HG03175 (cell line): ENCODE measurements around the gene LGR5.
"Not testable (repeated sequence)": the region's sequence is repeated elsewhere in the genome, so short reads cannot be mapped to it uniquely, and the experiment has no call there.

Experiments used
- ATAC-seq: cut with Tn5 transposase; IDR thresholded peaks from one replicate; pipeline ENCODE4 v1.9.1; 2021; ENCODE audit warnings: mild to moderate bottlenecking, moderate library complexity; ENCODE audit not compliant: unreplicated experiment

The LGR5 gene

DNA sequence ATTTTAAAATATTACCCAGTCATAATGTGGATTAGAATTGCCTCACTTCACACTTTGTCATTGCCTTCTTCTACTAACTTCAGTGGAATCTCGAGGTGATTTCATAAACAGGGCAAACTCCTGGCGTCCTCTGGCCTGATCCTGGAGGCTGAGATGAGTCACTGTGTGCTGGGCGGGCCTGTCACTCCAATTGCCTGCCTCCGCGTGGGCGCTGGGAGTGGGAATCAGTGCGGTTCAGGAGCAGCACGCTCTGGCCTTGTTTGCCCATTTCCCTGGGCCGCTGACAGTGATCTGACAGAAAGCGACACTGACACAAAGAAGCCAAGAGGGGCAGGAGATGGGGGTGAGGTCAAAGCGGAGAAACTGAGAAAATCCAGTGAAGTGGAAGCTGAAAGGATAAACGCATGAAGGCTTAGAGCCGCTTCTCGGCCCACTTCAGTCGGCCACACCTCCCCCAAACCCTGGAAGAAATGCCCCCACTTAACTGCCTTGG, 29.7 kb downstream of the LGR5 start:
- ATAC-seq = no peak

DNA sequence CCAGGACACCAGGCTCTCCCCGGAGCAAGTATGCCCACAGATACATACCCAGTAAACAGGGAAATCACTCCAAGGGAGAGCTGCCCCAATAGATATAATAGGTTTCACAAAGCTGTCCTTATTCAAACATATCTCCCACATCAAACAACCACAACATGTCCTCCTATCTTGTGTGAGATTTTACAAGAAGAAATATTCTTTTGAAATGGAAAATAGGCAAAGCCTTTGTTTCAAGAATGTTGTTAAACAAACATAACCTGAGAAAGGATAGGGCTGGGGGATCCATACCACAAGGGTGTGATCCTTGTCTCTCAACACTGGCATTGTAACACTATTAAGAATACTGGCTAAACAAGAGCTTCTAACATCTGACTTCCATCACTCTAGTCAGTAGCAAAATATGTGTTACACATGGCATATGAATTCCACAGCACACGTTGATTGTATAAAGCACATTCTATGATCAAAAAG, 32.9 kb downstream of the LGR5 start:
- no peak for ATAC-seq

DNA sequence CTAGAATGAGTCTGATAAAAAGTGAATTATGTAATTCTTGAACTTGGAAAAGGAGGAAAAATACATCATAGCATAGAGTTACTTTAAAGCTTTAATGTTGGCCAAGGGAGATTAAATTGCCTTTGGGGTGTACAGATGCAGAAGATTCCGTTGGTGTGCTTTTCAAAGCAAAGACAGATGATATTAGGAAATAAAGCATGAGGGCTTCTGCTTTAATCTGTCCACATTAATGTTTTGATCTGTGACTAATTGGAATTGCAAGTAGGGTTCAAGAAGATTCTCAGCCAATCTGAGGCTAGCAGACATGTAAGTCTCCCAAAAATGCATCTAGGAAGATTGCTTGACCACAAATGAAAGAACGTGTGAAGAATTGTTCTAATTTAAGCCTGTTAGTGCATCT, 35.2 kb downstream of the LGR5 start:
- ATAC-seq = no peak

DNA sequence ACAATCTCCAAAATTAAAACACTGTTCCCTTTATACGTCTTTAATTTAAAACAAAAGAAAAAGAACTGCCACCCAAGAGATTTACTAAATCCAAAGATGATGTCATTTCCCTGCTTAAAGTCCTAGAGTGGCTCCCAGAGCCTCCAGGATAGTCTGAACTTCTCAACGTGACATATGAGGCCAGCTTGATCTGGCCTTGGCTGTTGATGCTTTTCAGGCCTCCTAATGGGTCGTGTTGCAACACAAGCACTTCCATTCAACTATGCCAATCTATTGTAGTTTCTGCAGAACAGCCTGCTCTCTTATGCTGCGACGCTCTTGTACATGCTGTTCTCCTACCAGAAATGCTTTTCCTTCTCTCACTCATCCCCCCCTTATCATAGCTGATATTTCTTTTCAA, 35.7 kb downstream of the LGR5 start:
- ATAC-seq = no peak

DNA sequence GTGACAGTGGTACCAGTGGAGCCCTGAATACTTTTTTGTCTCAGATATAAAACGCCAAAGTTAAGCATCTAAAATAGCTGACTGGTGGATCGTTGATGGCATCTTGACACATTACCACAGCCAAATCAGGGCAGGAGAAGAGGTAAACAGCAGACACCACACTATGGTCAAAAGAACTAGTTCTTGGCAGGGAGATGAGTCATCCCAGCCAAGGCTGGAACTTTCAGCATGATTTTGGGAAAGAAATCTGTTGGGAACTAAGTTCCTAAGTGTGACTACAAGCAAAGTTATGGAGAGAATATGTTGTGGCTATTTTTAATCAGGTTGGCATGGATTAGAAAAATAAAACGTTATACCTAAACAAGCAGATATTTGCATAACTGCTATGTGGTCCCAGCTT, 36.9 kb downstream of the LGR5 start:
- no peak for ATAC-seq

DNA sequence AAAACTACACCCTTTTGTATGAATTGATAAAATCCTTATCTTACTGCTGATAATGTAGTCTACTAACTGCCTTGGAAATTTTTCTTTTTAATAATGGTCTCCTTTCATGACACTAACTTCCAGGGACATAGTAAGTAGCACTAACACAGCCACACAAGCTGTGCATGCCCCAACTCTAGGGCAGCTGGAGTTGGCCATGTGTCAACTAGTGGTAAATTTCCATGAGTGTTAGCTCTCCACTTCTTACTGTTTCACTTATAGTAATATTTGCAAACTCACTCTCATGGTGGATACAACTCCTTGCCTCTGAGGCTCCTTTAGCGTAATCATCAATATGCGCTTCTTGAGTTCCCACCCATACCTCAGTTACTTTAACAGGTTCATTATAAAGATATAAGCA, 38.0 kb downstream of the LGR5 start:
- ATAC-seq = no peak

DNA sequence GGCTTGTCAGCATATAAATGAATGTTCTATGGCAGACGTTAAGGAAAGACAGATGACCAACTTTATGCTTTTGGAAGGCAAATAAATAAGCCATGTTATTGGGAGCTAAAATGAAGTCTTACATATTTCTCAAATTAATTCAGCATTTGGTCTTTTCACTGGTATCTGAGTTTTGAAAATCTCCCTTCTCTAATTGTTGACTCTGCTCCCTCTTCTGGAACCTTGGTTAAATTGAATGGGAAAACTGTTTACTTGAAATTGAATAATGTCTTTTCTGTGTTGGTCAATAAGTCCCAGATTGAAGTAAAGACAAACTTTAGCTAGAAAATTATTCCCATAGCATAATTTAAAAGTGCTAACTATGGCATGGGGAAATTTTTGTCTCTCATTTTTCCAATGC, 38.7 kb downstream of the LGR5 start:
- ATAC-seq = no peak

DNA sequence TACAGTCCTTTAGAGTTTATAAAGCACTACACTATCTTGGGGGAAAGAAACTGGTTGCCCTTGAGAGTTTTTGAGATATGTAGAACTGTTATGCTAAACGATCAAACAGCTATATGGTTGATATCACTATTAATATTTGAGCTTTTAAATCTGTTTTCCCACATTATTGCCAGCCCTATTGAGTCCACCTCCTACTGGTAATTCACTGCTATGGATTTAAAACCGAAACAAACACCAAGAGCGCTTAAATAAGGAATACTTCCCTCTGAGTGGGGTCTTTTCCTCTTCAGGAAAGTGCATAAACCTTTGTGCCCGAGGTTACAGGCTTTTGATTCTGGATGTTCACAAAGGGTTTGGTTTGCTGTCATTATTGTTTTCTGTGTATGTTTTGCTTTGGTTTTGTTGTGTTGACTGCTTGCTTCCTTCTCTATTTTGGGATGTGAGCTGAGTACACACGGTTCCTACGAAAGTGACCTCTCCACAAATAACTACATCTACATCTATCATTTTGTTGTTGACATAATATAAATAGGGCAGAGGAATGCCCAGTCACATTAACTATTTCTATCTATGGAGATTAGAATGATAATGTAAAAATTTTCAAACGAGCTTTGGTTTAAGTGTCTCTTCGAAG, 44.8 kb downstream of the LGR5 start:
- ATAC-seq = no peak

DNA sequence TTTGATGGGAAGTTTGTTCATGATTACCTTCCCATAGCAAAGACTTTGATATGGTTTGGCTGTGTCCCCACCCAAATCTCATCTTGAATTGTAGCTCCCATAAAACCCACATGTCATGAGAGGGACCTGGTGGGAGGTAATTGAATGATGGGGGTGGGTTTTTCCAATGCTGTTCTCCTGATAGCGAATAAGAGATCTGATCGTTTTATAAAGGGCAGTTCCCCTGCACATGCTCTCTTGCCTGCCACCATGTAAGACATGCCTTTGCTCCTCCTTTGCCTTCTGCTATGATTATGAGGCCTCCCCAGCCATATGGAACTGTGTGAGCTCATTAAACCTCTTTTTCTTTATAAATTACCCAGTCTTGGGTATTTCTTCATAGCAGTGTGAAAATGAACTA, 51.2 kb downstream of the LGR5 start:
- ATAC-seq = not testable (repeated sequence)

DNA sequence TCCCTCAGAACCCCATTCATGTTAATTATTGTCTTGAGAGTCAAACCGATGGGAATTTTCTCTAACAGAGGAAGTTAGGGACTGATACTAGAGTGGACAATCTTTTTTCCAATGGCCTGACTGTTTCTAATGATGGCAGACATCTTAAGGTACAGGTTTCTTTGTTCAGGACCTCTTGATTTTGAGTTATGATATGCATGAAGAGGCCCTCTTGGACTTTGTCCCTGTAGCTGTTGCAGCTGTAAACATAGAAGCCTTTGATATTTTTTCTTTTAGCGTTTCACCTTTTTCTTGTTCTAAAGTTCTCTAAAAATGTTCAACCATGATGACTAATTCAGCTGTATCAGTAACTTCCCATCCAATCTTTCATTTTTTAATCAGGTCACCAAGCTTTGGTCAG, 53.0 kb downstream of the LGR5 start:
- ATAC-seq = no peak

DNA sequence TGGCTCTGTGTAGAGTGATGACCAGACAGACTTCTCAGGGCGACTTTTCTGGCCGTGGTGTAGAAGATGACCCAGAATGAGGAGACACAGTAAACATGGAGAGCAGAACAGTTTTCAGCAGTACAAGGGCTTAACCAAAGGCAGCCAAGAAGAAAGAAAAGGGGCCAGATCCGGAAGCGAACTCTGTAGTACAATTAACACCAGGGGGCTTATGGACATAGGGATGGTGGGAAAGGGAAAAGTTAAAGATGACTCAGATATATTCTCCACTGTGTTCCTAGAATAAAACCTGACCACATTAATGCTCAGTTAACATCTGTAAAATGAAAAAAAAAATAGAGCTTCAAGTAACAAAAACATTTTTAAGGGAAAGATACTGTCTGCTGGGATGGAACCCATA, 60.2 kb downstream of the LGR5 start:
- no peak for ATAC-seq

DNA sequence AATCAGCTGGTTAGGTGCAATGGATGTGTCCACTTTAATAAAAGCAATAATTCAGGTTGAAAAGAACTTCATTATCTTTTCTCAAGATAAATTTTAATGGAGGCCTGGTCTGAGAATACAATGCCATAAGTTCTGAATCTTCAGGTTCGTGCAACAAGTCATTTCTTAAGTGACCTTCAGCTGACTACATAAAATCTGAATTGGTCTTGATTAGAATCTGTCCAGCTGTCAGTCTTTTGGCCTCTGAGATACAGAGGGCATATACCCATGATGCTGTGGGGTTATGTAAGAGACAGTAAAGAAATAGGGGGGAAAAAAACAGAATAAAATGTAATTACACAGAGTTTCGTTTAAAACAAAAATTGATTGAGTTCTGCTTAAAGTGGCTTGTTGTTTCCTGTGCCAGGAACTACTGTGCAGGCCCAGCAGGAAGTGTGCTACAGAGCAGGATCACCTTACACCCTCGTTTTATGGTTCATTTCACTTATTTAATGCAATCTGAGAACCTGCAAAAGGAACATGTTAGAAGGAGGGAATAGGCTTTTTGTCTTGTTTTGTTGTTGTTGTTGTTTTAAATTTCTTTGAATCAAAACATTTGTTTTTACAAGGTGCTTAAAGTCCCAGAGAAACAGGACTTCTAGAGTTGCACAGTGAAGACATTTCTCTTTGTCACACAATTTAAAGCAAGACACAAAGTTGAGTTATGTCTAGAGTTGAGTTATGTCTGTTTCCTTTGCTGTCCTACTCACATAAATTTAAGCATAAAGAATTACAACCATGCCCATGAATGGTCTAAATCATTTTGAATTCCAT, 64.2 kb downstream of the LGR5 start:
- no peak for ATAC-seq

DNA sequence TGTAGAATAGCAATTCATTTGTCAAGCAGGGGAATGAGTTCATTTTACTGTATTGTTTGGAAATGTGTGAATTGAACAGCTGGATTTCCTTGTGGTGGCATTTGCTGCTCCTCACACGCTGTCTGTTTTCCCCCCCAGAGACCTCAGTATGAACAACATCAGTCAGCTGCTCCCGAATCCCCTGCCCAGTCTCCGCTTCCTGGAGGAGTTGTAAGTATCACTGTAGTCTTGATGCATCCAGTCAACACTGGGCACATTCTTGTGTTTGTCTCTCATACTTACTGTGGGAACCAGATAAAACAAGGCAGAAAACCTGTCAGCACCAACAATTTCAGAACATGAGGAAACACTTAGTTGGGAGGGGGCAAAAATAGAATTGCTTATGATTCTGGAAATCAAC, 64.9 kb downstream of the LGR5 start:
- no peak for ATAC-seq

DNA sequence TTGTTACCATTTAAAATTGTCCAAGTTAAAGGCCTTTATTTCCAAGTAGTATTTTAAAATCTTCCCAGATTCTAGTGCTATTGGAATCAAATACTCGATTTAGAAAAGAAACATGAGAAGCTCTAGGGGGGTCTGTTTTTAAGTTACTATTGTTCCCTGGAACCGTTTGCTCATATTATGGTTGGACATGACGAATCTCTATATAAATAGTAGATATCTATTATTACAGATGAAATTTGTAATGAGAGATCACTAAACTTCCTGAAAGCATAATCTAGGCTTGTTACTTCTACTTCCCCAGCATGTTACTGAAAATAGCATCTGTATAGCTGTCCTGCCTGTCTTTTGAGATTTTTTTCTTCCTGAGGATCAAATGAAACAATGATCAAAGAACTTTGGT, 70.1 kb downstream of the LGR5 start:
- no peak for ATAC-seq

DNA sequence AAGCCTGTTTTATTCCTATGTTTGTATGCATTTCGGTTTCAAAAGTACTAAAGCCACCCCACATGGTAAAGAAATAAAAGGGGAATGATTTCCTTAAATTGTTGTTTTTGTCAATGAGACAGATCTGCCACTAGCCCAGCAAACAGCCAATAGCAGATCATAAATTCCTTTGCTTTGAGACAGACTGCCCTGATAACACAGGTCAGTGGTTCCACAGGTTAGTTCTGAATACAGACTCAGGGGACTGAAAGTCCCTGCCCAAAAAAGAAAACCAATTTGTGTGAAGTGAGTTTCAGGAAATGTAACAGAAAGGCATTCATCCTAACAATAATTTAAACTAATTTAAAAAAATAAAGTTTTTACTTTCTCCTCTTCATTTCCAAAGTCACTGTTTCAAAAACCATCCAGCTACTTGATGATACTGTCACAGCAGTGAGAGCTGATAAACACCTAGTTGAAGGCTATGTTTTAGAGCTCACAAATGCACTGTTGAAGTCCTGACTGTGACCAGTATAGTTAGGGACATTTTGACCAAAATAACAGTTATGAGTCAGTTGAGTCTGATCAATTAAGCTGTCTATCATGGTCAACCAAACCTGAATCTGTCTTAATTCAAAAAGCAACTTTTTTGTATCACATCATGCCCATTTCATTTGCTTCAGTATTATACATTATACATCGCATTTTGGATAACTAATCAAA, 77.7 kb downstream of the LGR5 start:
- no peak for ATAC-seq

DNA sequence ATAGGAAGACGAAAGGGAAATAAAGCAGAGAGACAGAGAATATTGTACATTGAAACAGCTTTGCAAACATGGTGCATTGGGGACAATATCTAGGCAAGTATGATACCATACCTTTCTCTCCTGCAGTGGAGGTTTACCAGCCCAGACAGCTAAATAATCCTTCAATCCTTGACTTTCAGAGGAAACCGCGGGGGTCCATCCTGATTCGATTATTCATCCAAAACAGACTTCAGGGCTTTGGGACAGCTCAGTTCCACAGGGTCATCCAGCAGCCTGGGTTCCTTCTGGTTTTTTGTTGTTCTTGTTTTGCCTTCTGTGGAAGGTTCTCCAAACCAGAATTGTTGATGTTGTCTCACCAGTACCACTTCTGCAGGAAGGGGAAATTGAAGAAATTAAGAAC, 81.5 kb downstream of the LGR5 start:
- ATAC-seq = no peak

DNA sequence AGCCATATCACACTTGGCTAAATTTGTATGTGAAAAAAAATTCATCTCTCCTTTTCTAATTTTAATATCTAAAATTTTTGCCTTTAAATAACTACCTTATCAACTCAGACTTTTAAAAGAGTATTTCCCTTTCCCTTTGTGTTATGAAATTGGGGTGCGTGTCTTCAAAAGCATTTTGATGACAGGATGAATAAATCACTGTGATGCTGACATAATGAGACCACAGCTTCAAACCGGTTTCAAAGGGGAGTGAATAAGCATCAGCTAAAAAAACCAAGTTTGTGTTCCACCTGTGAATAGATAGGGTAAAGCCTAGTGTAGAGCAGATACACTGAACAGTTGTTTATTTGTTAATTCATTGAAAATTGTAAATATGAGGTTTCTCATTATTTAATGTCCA, 85.0 kb downstream of the LGR5 start:
- no peak for ATAC-seq

DNA sequence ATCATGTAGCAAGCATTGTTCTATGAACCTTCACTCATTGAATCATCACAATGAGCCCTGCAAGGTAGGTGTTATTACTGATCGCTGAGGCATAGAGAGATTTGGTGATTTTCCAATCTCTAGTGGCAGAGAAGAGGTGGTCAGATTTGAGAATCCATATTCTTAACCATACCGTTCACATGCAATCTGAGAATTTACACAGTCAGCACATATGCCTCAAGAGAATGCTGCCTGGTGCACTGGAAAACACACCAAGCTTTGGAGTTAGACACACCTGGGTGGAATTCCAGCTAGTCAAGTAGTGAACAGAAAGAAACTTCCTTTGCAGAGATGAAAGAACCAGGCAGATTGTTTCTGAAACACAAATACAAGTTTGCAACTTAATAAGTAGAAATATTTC, 94.1 kb downstream of the LGR5 start:
- ATAC-seq = no peak

DNA sequence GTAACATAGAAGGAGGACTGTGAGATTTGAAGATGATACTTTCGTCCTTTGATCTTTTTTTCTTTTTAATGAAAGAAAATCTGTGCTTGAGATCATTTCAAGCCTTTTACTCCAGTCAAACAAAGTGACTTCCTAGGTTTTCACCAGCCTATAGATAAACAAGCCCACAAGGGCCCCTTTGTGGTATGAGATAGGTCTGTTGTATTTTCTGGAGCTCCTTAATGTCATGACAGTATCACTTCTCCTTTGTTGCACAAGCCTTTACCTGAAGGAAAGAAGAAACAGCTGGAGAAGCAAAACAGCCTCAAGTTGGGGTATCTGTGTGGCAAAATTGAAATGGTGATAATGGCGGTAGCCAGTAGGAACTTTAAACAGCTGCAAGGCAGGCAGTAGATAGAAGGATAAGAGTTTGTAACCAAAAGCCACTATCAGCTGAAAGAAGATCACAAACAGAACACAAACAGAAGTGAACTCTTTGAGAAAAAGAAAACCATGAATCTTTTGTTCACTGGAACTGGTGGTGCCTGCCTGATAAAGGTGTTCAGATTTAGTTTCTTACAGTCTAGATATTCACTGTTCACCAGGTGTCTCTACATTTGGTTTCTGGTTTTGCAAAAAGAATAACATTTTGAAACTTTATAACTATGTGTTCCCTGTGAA, 96.8 kb downstream of the LGR5 start:
- ATAC-seq = no peak

DNA sequence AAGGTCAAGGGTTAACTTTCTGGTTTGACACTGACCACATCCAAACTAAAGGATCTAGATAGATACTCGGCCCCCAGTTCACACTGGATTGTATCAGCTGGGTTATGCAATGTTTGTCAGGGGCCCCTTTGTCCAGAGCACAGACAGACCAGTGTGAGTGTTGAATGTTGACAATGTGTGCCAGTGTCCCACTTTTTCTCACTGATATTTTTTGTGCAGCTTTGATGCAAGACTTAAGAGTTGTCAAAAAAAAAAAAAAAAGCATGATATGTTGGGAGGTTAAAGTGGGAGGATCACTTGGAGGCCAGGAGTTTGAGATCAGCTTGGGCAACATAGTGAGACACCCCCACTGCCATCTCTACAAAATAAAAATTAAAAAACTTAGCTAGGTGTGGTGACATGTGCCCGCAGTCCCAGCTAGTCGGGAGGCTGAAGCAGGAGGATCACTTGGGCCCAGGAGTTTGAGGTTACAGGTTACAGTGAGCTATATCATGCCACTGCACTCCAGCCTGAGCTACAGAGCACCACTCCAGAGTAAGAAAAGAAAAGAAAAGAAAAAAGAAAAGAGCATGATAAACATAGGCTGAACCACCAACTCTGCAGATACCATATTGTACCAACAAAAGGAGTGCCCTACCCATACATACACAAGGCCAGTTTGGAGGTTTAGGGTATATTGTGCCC, 97.5 kb downstream of the LGR5 start:
- no peak for ATAC-seq

DNA sequence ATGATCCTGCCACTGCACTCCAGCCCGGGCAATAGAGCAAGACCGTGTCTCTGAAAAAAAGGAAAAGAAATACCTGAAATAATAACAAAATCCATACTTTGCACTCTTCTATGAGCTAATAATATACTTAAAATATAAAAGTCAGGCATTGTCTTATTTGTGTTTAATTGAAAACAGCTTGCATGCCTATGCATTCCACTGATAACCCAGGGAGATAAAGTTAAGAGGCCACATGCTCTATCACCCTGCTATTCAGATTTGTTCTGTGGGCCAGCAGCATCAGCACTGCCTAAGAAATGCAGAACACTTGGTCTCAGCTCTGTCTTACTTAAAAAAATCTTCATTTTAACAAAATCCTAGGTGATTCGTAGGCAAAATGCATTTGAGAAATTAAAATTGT, 99.2 kb downstream of the LGR5 start:
- no peak for ATAC-seq
